Gastrocnemius medialis (tissue), 4 donors: ENCODE data around the gene SPRY2.

ENCODE experiments used
- CTCF ChIP-seq, 5 experiments: fragments of 450-650 bp in 3 of 5; fragments of 200-600 bp in 2 of 5; sonication (generic) in 2 of 5; IDR thresholded peaks in 4 of 5; conservative IDR thresholded peaks in 1 of 5; 1 replicate in 4 of 5; 2 replicates in 1 of 5; pipeline ENCODE4 v1.5.1; 2016 to 2019; ENCODE audit warnings: antibody characterized with exemption in 5 of 5, mild to moderate bottlenecking in 3 of 5, moderate library complexity in 3 of 5
- POLR2A ChIP-seq, 2 donors: fragments of 450-650 bp; IDR thresholded peaks; one replicate each; pipeline ENCODE4 v1.6.1; 2017; ENCODE audit warnings: antibody characterized with exemption in 2 of 2, mild to moderate bottlenecking in 2 of 2, moderate library complexity in 2 of 2

GRCh38 chr13:80360453-80360800 is 19.5 kb upstream of the SPRY2 start:
- TF ChIP-seq CTCF (IDR thresholded peaks at IDR 0.05 in 4 of 5, conservative IDR thresholded peaks at IDR 0.05 in 1 of 5) (no peak), POLR2A (IDR thresholded peaks at IDR 0.05) (no peak)
